Lung microvascular endothelial cell (primary cell): ENCODE results near the gene USP7. TPM values are rescaled to one million over a fixed set of nuclear protein-coding genes. Genes with fewer than 3 reads are reported as not detected.
"Not testable (repeated sequence)": the region's sequence is repeated elsewhere in the genome, so short reads cannot be mapped to it uniquely, and the experiment has no call there.

Experiments used
- DNase-seq, 2 donors: peaks; one replicate each; pipeline versions ENCODE4 v3.0.0 to v3.0.0-alpha.2; 2010; ENCODE audit warnings: low read depth in 2 of 2
- total RNA-seq: library from RNA; depleted of rRNA; stranded (reverse); fragments of >200 nt; gene quantifications from 2 replicates; pipeline ENCODE4 v1.2.1, GENCODE V29; 2014

Gene USP7
- 50.1 and 50.2 TPM in 2 replicates for total RNA-seq

DNA sequence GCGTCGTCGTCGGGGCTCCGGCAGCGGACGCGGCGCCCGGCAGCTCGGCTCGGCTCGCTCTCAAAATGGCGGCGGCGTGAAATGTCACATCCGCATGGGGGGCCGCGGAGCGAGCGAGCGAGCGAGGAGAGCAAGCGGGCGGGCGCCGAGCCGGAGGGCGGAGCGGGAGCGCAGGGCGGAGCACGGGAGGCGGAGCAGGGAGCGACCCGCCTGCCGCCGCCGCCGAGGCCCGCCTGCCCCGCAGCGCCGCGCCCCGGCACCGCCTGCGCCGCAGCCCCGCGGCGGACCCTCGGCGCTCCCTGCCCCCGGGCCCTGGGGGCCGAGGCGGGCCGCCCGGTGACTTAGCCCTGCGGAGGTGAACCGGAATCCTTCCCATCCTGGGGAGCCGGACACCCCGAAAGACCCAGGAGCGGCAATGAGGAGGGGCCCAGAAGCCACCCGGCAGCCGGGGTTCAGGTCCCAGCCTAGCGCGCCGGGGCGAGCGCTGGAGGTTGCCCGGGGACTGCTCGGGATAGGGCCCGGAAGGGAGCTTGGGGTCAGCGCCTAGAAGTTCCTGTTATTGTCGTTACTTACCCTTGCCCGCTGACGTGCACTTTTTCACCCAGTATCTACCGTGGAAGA, at the start of gene USP7:
USP7 (minus strand) TSS at position 86 of the 621 bp plus-strand sequence. CDS start 621 bp downstream, outside the sequence.
- peak; percentile 92 to 98 for DNase-seq

DNA sequence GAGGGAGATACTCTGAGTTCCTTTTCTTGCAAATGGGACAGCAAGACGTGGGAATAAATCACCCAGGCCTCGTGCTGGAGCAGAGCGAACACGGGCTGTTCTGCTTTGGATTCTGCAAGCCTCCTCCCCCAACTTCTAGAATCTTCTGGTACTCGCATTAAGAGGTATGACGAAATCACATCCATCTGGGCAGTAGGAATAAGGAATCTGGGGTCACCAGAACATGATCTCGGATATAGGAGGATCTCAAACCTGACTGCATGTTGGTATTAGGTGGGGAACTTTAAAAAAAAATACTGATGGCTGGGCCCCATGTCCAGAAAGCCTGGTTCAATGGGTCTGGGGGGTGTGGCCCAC, 49.8 kb upstream of the USP7 start:
- DNase-seq: no peak

DNA sequence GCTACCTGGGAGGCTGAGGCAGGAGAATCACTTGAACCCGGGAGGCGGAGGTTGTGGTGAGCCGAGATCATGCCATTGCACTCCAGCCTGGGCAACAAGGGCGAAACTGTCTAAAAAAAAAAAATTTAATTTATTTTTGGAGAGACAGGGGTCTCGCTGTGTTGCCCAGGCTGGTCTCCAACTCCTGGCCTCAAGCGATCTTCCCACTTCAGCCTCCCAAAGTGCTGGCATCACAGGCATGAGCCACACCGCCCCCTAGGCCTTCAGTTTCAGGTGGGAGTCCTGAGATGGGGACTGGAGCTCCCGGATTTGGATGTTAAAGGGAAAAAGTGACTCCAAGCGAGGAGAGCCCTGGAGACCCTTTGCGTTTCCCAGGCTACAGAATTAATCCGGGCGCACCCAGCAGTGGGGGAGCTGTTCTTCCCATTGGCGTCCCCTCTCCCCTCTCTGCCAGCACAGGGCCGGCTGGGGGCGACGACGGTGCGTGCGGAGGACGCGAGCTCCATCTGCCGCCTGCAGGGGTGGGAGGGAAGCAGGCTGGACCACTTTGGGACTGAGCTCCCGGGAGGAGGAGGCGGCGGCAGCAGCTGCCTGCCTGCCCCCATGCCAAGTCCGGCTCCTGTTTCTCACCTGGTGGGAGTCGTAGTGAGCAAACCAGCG, 49.3 kb upstream of the USP7 start:
- DNase-seq: peak; percentile 31 to 45

DNA sequence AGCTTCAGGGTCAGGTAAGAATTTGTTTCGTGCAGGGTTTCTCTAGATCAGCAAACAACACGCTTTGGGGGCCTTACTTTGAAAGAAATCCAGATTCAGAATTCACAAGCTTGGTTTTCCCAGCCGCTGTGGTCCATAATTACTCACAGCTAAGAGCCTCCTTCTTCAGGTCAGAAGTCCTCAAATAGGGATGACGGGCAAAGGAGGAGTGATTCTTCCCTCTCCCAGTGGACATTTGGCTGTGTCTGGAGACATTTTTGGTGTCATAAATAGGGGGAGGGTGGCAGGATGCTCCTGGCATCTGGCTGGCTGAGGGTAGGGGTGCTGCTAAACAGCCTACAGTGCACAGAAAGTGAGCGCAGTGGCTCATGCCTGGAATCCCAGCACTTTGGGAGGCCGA, 48.6 kb upstream of the USP7 start:
- DNase-seq: no peak

DNA sequence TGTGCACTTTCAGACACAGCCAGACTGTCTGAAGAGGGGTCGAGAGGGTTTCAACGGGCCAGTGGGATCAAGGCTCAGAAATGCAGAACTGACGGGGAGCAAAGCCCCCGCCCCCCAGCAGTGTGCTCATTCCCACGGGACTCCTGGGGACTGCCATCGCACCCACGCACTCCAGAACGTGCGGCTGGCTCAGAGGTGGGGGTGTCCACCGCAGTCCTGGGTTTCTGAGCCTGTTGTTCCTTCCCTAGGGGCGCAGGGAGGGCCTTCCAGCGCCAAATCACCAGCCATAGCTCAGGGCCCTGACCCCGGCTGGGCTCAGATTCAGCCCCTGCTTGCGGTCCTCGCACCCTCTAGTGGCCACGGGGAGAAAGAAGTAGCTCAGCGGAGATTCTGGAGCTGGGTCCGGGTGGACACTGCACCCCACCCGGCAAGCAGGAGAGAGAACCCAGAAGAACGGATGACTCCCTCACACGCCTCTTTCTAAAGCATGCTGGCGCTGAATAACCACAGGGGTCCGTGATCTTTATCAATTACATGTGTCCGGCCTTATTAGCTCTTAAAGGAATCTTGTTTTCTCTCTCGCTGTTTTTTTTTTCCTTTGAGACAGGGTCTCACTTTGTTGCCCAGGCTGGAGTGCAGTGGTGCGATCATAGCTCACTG, 45.0 kb upstream of the USP7 start:
- peak; percentile 62 to 69 for DNase-seq

DNA sequence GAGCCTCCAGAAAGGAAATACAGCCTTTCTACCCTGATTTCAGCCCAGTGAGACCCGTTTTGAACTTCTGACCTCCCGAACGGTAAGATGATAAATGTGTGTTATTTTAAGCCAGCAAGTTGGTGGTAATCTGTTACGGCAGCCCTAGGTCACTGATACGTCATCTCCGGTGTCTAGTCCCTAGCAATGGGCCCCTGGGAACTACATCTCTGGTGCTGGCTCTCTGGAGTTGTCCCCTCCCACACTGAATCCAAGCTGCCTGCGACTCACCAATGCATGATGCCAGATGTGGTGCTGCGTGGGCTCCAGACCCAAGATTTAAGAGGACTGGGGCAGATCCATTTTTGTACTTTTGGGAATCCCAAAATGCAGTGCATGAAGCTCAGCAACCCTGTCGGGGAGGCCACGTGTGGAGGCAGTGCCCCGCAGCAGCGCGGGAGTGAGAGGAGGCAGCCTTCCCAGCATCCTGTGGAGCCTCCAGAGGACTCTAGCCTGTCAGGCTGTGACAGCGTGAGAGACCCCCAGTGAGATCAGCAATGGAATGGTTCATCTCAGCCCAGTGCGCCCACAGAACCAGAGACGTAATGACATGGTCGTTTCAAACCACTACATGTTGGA, 43.6 kb upstream of the USP7 start:
- no peak for DNase-seq

DNA sequence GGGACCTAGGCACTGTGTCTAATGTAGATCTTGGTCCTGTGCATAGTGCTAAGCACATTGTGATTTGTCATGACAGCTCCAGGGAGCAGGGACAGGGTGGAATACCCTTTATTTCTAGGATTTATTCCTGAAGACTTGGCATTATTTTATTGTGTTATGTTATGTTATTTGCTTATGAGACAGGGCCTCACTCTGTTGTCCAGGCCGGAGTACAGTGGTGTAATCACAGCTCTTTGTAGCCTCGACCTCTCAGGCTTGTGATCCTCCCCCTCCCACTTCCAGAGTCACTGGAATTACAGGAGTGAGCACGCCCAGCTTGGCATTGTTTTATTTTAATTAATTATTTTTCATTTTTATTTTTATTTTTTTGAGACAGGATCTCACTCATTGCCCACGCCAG, 40.5 kb upstream of the USP7 start:
- no peak for DNase-seq

DNA sequence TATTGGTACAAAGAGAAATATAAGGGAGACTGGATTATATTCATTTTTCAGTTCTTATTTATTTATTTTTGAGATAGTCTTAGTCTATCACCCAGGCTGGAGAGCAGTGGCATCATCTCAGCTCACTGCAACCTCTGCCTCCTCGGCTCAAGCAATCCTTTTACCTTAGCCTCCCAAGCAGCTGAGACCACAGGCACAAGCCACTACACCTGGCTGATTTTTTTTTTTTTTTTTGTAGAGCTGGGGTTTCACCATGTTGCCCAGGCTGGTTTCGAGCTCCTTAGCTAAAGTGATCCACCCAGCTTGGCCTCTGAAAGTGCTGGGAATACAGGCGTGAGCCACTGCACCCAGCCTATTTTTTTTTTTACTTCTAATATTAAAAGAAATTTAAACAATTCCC, 40.1 kb upstream of the USP7 start:
- DNase-seq: no peak

DNA sequence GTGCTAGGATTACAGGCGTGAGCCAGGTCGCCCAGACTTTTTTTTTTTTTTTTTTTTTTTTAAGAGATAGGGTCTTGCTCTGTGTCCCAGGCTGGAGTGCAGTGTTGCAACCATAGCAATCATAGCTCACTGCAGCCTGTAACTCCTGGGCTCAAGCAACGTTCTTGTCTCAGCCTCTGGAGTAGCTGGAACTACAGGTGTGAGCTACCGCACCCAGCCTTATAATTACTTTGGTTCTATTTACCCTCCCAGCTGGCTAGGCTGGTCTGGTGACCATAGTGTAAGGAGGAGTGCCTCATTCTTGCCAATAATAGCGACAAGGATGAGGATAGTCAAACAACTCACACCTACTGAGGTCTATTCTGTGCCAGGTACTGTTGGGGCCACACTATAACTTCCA, 39.6 kb upstream of the USP7 start:
- DNase-seq: no peak

DNA sequence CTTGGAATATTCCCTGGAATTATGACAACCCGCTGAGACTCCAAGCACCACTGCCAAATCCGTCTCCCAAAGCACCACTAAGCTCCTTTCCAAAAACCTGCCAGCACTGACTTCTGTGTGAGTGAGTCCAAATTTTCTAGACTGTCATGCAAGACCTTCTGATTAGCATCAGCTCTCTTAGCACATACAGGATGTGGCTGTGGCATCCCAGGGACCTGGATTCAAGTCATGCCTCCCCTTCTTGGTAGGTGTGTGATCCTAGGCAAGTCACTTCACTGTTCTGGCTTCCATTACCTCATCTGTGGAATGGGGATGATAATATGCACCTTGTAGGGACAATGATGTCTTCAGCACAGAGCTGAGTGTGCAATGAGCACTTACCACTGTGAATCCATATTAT, 38.3 kb upstream of the USP7 start:
- DNase-seq: no peak

DNA sequence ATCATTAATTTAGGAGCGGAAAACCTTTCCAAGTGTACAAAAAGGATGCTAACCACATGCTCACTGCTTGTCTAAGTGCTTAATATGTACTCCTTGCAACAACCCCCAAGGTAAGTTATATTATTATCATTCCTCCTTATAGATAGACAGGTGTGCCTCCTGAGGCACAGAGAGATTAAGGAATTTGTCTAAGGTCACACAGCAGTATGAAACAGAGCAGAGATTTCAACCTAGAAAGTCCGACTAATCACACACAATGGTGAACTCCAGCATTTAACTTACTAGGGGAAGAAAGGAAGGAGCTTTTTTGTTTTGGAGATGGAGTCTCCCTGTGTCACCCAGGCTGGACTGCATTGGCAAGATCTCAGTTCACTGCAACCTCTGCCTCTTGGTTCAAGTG, 37.0 kb upstream of the USP7 start:
- no peak for DNase-seq

DNA sequence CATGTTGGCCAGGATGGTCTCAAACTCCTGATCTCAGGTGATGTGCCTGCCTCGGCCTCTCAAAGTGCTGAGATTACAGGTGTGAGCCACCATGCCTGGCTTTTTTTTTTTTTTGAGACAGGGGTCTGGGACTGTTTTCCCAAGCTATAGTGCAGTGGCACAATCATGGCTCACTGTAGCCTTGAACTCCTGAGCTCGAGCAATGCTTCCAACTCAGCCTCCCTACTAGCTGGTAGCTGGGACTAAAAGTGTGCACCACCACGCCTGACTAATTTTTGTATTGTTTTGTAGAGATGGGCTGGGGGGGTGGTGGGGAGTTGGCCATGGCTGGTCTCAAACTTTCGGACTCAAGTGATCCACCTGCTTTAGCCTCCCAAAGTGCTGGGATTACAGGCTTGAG, 36.1 kb upstream of the USP7 start:
- DNase-seq: no peak

DNA sequence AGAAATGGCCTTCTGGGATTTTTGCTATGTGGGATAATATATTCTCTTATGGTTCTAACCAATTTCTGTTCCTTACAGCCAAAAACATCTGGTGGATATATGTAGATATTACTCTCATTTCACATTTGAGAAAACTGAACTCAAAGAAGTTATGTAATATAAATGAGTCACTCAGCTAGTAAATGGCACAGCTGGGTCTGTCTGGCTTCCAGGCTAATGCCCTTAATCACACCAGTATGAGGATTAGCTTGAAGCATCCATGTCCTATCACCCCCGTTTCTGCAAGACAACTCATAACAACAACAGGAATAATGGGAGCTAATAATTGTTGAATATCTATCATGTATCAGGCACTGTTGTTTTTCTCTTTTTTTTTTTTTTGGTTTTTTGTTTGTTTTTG, 34.4 kb upstream of the USP7 start:
- DNase-seq: no peak

DNA sequence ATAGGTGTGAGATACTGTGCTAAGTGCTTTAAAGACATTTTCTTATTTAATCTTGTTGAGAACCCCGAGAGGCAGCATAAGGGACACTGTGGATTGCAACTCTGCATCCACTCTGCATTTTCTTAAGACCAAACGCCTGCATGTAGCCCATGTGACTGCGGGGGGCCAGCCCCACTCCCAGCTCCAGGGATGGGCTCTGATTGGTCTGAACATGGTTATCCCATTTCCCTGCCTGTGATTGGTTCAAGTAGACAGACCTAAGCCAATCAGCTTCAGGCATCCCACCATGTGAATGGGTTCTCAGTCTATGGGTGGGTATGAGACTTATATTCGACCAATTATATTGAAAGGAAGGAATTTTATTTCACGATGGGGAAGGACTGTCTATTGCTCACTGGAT, 33.2 kb upstream of the USP7 start:
- DNase-seq: no peak

DNA sequence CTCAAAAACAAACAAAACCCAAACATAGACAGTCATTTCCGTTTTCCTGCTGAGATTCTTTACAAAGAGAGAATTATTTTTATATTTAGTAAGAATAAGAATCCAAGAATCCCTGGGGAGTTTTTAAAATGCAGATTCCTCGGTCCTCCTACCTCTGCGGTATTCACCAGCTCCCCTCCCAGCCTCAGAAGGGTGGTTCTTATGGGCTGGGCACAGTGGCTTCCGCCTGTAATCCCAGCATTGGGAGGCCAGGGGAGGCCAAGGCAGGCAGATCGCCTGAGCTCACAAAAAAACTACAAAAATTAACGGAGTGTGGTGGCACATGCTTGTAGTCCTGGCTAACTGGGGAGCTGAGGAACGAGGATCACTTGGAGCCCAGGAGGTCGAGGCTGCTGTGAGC, 26.7 kb upstream of the USP7 start:
- DNase-seq: no peak

DNA sequence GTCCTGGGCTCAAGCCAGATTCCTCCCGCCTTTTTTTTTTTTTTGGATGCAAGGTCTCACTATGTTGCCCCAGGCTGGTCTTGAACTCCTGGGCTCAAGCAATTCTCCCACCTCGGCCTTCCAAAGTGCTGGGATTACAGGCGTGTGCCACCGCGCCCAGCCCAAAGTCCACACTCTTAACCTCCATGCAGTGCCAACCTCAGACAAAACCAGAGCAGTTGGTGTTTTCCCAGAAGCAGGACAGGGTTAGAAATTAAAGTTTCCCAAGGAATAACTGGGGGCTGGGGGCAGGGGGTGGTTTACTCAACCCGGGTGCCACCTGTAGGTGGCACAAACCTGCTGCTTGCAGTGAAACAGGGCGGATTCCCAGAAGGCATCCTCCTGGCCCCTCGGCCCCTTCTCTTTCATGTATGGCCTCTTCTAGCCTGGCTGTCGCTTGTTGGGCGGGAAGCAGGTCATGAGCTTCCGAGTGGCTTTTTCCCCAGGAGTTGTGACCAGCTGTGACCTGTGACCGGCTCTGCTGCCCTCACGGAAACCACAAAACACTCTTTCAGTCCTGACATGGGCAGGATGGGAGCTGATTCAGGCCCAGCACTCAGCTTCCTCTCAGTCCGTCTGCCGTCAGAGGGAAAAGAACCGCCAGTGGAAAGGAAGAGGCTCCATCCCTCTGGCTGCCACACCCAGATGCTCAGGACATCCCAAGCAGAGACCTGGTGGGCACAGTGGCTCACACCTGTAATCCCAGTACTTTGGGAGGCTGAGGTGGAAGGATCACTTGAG, 25.6 kb upstream of the USP7 start:
- DNase-seq: peak in 1 of 2 donors; percentile 67

DNA sequence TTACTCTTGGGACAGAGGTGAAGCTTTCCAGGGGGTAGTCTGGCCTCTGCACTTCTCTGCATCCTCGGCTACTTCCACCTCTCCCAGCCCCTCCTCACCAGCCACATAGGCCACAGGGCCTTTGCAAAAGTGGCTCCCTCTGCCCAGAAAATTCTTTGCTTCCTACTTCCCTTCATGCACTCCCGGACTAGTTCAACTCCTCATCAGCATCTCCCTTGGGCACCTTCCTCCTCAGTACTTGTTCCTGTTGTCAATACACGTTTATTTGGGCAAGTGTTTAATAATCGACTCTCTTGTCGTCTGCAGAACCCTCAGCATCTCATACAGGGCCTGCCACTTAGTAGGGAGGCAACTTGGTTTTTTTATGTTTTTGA, 23.1 kb upstream of the USP7 start:
- DNase-seq: no peak

DNA sequence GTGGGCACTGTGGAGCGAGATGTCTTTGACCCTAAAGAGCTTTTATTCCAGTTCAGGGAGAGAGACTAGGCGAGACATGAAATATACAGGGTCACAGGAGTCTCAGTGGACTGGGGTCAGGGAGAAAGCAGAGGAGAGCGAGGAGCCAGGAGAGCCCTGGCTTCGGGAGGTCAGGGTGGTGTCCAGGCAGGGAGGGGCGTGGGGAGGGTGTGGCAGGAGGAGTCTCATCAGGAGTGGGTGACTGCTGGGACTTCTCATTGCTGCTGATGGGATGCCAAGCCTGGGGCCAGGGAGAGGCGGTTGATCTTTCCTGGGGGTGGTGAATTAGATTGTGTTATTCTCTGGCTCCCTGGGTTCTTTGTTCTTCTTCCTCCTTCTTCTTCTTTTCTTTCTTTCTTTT, 22.4 kb upstream of the USP7 start:
- DNase-seq: no peak

DNA sequence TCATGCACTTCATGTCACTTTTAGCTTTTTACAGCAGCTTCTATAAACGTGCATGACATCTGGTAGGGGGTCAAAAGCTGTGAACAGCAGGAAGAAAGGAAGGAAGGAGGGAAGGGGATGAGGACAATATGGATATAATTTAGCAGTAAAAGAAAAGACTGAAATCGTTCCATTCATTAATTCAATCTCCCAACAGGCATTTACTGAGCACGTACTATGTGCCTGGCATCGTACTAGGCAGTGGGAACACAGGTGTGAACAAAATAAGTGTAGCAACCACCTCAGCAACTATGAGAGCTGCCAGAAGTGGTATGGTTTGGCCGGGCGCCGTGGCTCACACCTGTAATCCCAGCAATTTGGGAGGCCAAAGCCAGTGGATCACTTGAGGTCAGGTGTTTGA, 19.1 kb upstream of the USP7 start:
- DNase-seq: no peak

DNA sequence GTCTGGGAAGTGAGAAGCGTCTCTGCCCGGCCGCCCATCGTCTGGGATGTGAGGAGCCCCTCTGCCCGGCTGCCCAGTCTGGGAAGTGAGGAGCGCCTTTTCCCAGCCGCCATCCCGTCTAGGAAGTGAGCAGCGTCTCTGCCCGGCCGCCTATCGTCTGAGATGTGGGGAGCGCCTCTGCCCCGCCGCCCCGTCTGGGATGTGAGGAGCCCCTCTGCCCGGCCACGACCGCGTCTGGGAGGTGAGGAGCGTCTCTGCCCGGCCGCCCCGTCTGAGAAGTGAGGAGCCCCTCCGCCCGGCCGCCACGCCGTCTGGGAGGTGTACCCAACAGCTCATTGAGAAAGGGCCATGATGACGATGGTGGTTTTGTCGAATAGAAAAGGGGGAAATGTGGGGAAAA, 18.2 kb upstream of the USP7 start:
- DNase-seq: not testable (repeated sequence)

DNA sequence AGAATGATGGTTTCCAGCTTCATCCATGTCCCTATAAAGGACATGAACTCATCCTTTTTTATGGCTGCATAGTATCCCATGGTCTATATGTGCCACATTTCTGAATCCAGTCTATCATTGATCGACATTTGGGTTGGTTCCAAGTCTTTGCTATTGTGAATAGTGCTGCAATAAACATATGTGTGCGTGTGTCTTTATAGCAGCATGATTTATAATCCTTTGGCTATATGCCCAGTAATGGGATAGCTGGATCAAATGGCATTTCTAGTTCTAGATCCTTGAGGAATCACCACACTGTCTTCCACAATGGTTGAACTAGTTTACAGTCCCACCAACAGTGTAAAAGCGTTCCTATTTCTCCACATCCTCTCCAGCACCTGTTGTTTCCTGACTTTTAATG, 12.5 kb upstream of the USP7 start:
- not testable (repeated sequence) for DNase-seq

DNA sequence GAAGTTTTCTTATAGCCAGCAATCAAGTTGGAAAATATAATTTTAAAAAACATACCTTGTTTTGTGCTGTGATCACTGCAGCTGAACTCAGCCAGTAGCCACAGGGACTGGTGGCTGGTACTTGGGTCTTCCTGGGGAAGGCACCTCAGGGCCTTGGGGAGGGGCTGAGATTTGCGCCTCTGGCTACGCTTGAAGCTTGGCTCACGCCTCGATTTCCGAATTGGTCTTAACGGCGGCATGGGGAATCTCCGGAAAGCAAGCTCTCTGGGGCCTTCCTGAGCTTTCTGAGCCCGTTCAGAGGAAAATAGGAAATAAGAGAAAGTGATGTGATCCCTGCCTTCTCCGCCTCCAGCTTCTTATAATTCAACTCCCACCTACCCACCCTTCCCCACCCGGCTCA, 11.3 kb upstream of the USP7 start:
- DNase-seq: no peak
